ENCODE data around the gene OR4A47.
"Not testable (repeated sequence)": the region's sequence is repeated elsewhere in the genome, so short reads cannot be mapped to it uniquely, and the experiment has no call there.

OR4A47 gene
- total RNA-seq: 0 to 0.17 (median 0) reads per million in 3 donors

- not testable (repeated sequence) for H3K36me3 ChIP-seq (ENCODE audit: control insufficient read depth, insufficient read depth, low read length); H3K4me1 ChIP-seq (ENCODE audit: control insufficient read depth, insufficient read depth, low read length, poor library complexity, severe bottlenecking); H3K9me3 ChIP-seq (ENCODE audit: control insufficient read depth, low read length); H3K27me3 ChIP-seq (replicated peaks; ENCODE audit: control insufficient read depth, insufficient read depth, low read length, poor library complexity, severe bottlenecking); H3K4me3 ChIP-seq (ENCODE audit: insufficient read depth, low read depth, low read length, poor library complexity, severe bottlenecking); DNase-seq; H3K27ac ChIP-seq (ENCODE audit: insufficient read depth, low read length, poor library complexity, severe bottlenecking)
These were observed at the start of gene OR4A47 for GRCh38 chr11:48488493-48488892. OR4A47 (plus strand) TSS chr11:48488793; CDS start chr11:48488793, 0 bp downstream.

GRCh38 chr11:48455909-48456308 is 32.7 kb upstream of the OR4A47 start:
- H3K9me3 ChIP-seq (ENCODE audit: control insufficient read depth, low read length); H3K27me3 ChIP-seq (replicated peaks; ENCODE audit: control insufficient read depth, insufficient read depth, low read length, poor library complexity, severe bottlenecking); H3K27ac ChIP-seq (ENCODE audit: insufficient read depth, low read length, poor library complexity, severe bottlenecking); H3K4me3 ChIP-seq (ENCODE audit: insufficient read depth, low read depth, low read length, poor library complexity, severe bottlenecking); DNase-seq; H3K4me1 ChIP-seq (ENCODE audit: control insufficient read depth, insufficient read depth, low read length, poor library complexity, severe bottlenecking); H3K36me3 ChIP-seq (ENCODE audit: control insufficient read depth, insufficient read depth, low read length): not testable (repeated sequence)

GRCh38 chr11:48473966-48474365 is 14.6 kb upstream of the OR4A47 start:
- H3K27ac ChIP-seq (ENCODE audit: insufficient read depth, low read length, poor library complexity, severe bottlenecking); H3K27me3 ChIP-seq (replicated peaks; ENCODE audit: control insufficient read depth, insufficient read depth, low read length, poor library complexity, severe bottlenecking): not testable (repeated sequence)

GRCh38 chr11:48474703-48475102 is 13.9 kb upstream of the OR4A47 start:
- not testable (repeated sequence) for H3K4me1 ChIP-seq (ENCODE audit: control insufficient read depth, insufficient read depth, low read length, poor library complexity, severe bottlenecking); H3K27me3 ChIP-seq (replicated peaks; ENCODE audit: control insufficient read depth, insufficient read depth, low read length, poor library complexity, severe bottlenecking); H3K4me3 ChIP-seq (ENCODE audit: insufficient read depth, low read depth, low read length, poor library complexity, severe bottlenecking); H3K27ac ChIP-seq (ENCODE audit: insufficient read depth, low read length, poor library complexity, severe bottlenecking); DNase-seq; H3K9me3 ChIP-seq (ENCODE audit: control insufficient read depth, low read length); H3K36me3 ChIP-seq (ENCODE audit: control insufficient read depth, insufficient read depth, low read length)

More at GRCh38 chr11:48473966-48474365, 14.6 kb upstream of the OR4A47 start:
- H3K36me3 ChIP-seq (ENCODE audit: control insufficient read depth, insufficient read depth, low read length); H3K9me3 ChIP-seq (ENCODE audit: control insufficient read depth, low read length); DNase-seq; H3K4me3 ChIP-seq (ENCODE audit: insufficient read depth, low read depth, low read length, poor library complexity, severe bottlenecking); H3K4me1 ChIP-seq (ENCODE audit: control insufficient read depth, insufficient read depth, low read length, poor library complexity, severe bottlenecking): not testable (repeated sequence)

GRCh38 chr11:48506169-48506568 is 17.6 kb downstream of the OR4A47 start:
- not testable (repeated sequence) for H3K27ac ChIP-seq (ENCODE audit: insufficient read depth, low read length, poor library complexity, severe bottlenecking); H3K4me1 ChIP-seq (ENCODE audit: control insufficient read depth, insufficient read depth, low read length, poor library complexity, severe bottlenecking); DNase-seq; H3K36me3 ChIP-seq (ENCODE audit: control insufficient read depth, insufficient read depth, low read length); H3K4me3 ChIP-seq (ENCODE audit: insufficient read depth, low read depth, low read length, poor library complexity, severe bottlenecking); H3K9me3 ChIP-seq (ENCODE audit: control insufficient read depth, low read length); H3K27me3 ChIP-seq (replicated peaks; ENCODE audit: control insufficient read depth, insufficient read depth, low read length, poor library complexity, severe bottlenecking)

- Histone ChIP-seq H3K9me3 (ENCODE audit: control insufficient read depth, low read length) (no peaks in the 10 kb centered on the region), H3K27me3 (replicated peaks; ENCODE audit: control insufficient read depth, insufficient read depth, low read length, poor library complexity, severe bottlenecking) (no peaks in the 10 kb centered on the region)
- no peak for DNase-seq
These were observed 50.4 kb downstream of the OR4A47 start for GRCh38 chr11:48538991-48539390.

More at GRCh38 chr11:48538991-48539390, 50.4 kb downstream of the OR4A47 start:
- H3K4me3 ChIP-seq (ENCODE audit: insufficient read depth, low read depth, low read length, poor library complexity, severe bottlenecking): no peak overlapping the region
- no peak overlapping the region for H3K27ac ChIP-seq (ENCODE audit: insufficient read depth, low read length, poor library complexity, severe bottlenecking)
- no peaks in the 10 kb centered on the region for H3K36me3 ChIP-seq (ENCODE audit: control insufficient read depth, insufficient read depth, low read length)
- H3K4me1 ChIP-seq (ENCODE audit: control insufficient read depth, insufficient read depth, low read length, poor library complexity, severe bottlenecking): no peaks in the 10 kb centered on the region

Measured in effector memory CD4-positive, alpha-beta T cell (primary cell).